Esophagus muscularis mucosa (tissue), 4 donors: ENCODE results near the gene DNAH7.

ENCODE experiments used
- CTCF ChIP-seq, 3 experiments: fragments of 200-600 bp in 2 of 3; fragments of 450-650 bp in 1 of 3; sonication (generic) in 2 of 3; IDR thresholded peaks; one replicate each; pipeline ENCODE4 v1.5.1; 2017 to 2019; ENCODE audit warnings: antibody characterized with exemption in 3 of 3, mild to moderate bottlenecking in 2 of 3, moderate library complexity in 1 of 3
- EP300 ChIP-seq: sonication (generic); formaldehyde crosslinking; IDR thresholded peaks from one replicate; pipeline ENCODE4 v1.6.1; 2017; ENCODE audit warnings: antibody characterized with exemption
- POLR2A ChIP-seq: fragments of 450-650 bp; IDR thresholded peaks from one replicate; pipeline ENCODE4 v1.6.1; 2017; ENCODE audit warnings: antibody characterized with exemption, moderate library complexity, mild to moderate bottlenecking, low read depth
- POLR2AphosphoS5 ChIP-seq, 2 donors: sonication (generic); formaldehyde crosslinking; IDR thresholded peaks; one replicate each; pipeline ENCODE4 v1.6.1; 2017; ENCODE audit warnings: antibody characterized with exemption in 2 of 2

GRCh38 chr2:196041786-196042185 is 26.9 kb downstream of the DNAH7 start:
- no peak for TF ChIP-seq POLR2A
- TF ChIP-seq CTCF (IDR thresholded peaks at IDR 0.05) = no peak
- TF ChIP-seq EP300 = no peak
- TF ChIP-seq POLR2AphosphoS5 (IDR thresholded peaks at IDR 0.05) = no peak
